Immature natural killer cell (primary cell): ENCODE results near the gene RHOXF2. TPM values are rescaled to one million over a fixed set of nuclear protein-coding genes. Genes with fewer than 3 reads are reported as not detected.
"Not testable (repeated sequence)": the region's sequence is repeated elsewhere in the genome, so short reads cannot be mapped to it uniquely, and the experiment has no call there.

Source experiments
- DNase-seq, 3 donors: peaks; one replicate each; pipeline ENCODE4 v3.0.0; 2022; ENCODE audit warnings: mixed read lengths in 1 of 3
- H3K27ac Mint-ChIP-seq, 6 donors: one replicate each; pipeline ENCODE4 v1.8.0; 2020; ENCODE audit warnings: mixed read lengths in 6 of 6, mild to moderate bottlenecking in 5 of 6, inconsistent platforms in 4 of 6, moderate library complexity in 3 of 6
- H3K27me3 Mint-ChIP-seq, 3 donors: one replicate each; pipeline ENCODE4 v1.8.0; 2020 to 2021; ENCODE audit warnings: low read depth in 3 of 3, mild to moderate bottlenecking in 3 of 3, mixed read lengths in 3 of 3, moderate library complexity in 3 of 3, inconsistent platforms in 1 of 3
- H3K36me3 Mint-ChIP-seq, 3 donors: one replicate each; pipeline ENCODE4 v1.8.0; 2020; ENCODE audit warnings: mixed read lengths in 3 of 3, inconsistent platforms in 2 of 3, mild to moderate bottlenecking in 2 of 3
- H3K4me1 Mint-ChIP-seq, 2 donors: one replicate each; pipeline ENCODE4 v1.8.0; 2020; ENCODE audit warnings: inconsistent platforms in 2 of 2, mild to moderate bottlenecking in 2 of 2, mixed read lengths in 2 of 2, moderate library complexity in 1 of 2
- H3K4me3 Mint-ChIP-seq, 5 donors: one replicate each; pipeline ENCODE4 v1.8.0; 2020; ENCODE audit warnings: mild to moderate bottlenecking in 5 of 5, mixed read lengths in 5 of 5, inconsistent platforms in 3 of 5, moderate library complexity in 3 of 5
- H3K9me3 Mint-ChIP-seq, 6 donors: one replicate each; pipeline ENCODE4 v1.8.0; 2020; ENCODE audit warnings: mild to moderate bottlenecking in 6 of 6, mixed read lengths in 6 of 6, inconsistent platforms in 4 of 6, moderate library complexity in 3 of 6
- polyA plus RNA-seq, 3 donors: library from polyadenylated mRNA; unstranded; fragments of 300-500 nt; fragmentation: Illumina TruSeq; gene quantifications; one replicate each; pipeline ENCODE4 v1.2.3, GENCODE V29; 2021

The RHOXF2 gene
- polyA plus RNA-seq, 3 donors from 2014 or later = 0.12 TPM; not detected in 2

DNA sequence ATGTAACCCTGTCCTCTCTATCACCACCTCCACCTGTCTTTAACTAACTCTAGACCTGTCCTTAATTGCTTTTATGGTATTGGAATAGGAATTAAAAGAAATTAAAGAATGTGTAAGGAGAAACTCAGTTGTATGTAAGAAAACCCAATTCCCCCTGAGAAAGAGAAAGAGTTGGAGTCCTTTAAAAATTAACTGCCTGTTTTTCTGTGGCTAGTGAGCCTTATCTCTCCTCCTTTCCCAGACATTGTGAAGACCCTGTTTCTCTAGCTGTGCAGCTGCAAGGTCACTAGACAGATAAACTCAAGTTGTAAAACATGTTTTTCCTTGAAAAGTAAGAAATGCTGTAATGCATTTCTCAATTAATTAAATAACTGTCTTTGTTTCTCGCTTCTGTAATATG is 12.1 kb upstream of the RHOXF2 start:
- H3K9me3 Mint-ChIP-seq, DNase-seq, H3K27me3 Mint-ChIP-seq, H3K36me3 Mint-ChIP-seq: not testable (repeated sequence)
- Mint-ChIP-seq H3K4me3 (peak overlapping the region in 2 of 5 donors; percentile 55 to 70), H3K4me1 (peaks cover 35 to 41% of the 10 kb centered on the region in 2 donors), H3K27ac (peak overlapping the region in 4 of 6 donors; percentile 1 to 76 (median 42))

DNA sequence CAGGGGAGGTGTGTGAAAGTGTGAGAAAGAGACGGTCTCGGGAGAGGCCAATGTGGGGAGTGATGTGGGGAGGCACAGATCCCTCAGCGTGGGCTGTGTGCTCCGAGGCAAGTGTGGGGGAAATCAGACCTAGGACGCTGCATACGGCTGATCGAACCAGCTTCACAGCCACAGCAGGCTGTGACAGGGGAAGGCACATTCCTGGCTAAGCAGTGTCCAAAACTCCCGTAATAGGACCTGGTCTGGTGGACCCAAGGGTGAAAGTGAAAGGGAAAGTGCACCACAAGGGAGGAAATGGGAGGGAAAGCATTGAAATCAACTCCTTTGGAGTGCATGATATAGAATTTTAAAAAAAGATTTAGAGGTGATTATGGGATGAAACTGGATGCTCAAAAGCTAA is 10.9 kb upstream of the RHOXF2 start:
- Mint-ChIP-seq H3K27me3 (peaks cover 0 to 5% (median 2%) of the 10 kb centered on the region in 3 donors), H3K4me3 (peak overlapping the region in 4 of 5 donors; percentile 3 to 28 (median 12)), H3K9me3 (no peaks in the 10 kb centered on the region), H3K36me3 (no peaks in the 10 kb centered on the region), H3K4me1 (peaks cover 35 to 41% of the 10 kb centered on the region in 2 donors), H3K27ac (peak overlapping the region in 1 of 6 donors; percentile 70)
- DNase-seq = no peak

DNA sequence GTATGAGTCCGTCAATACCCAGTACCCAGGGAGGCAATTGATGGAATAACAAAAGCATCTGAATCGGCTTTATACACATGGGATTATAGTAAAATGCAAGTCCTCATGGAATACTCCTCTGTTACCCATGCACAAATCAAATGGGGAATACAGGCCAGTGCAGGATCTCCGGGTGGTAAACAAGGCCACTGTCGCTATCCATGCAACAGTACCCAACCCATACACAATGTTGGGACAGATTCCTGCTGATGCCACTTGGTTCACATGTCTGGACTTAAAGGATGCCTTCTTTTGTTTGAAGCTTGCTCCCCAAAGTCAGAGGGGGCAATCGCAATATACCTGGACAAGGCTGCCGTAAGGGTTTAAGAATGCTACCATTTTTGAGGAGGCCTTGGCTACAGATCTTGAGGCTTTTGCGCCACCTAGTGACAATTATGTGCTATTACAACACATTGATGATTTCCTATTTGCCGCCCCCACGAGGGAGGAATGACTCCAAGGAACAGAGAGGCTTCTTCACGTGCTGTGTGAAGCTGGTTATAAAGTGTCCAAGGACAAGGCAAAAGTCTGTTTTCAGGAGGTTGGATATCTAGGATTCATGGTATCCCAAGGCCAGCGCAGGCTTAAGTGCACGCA is 8.2 kb upstream of the RHOXF2 start:
- DNase-seq, H3K4me3 Mint-ChIP-seq, H3K36me3 Mint-ChIP-seq, H3K27me3 Mint-ChIP-seq, H3K27ac Mint-ChIP-seq, H3K9me3 Mint-ChIP-seq: not testable (repeated sequence)
- H3K4me1 Mint-ChIP-seq = peaks cover 23 to 26% of the 10 kb centered on the region in 2 donors

DNA sequence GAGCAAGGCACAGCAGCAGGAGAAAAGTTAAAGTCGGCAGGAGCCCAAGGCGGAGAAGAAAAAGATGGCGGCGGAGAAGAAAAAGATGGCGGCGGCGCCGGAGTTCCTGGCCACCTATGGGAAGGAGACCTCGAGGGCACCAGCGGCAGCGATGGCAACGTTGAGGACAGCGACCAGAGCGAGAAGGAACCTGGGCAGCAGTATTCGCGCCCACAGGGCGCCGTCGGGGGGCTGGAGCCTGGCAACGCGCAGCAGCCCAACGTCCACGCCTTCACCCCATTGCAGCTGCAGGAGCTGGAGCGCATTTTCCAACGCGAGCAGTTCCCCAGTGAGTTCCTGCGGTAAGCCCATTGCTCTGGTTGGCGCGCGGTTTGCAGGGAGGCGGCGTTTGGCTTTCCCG is 673 bp downstream of the RHOXF2 start:
- not testable (repeated sequence) for H3K4me3 Mint-ChIP-seq, H3K27me3 Mint-ChIP-seq, H3K36me3 Mint-ChIP-seq, H3K4me1 Mint-ChIP-seq, H3K27ac Mint-ChIP-seq, DNase-seq, H3K9me3 Mint-ChIP-seq

DNA sequence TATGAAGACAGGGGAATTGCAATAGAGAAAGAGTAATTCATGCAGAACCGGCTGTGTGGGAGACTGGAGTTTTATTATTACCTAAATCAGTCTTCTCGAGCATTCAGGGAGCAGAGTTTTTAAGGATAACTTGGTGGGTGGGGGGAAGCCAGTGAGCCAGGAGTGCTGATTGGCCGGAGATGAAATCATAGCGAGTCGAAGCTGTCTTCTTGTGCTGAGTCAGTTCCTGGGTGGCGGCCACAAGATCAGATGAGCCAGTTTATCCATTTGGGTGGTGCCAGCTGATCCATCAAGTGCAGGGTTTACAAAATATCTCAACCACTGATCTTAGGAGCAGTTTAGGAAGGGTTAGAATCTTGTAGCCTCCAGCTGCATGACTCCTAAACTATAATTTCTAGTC is 34.8 kb downstream of the RHOXF2 start:
- not testable (repeated sequence) for H3K9me3 Mint-ChIP-seq, H3K4me3 Mint-ChIP-seq, DNase-seq, H3K36me3 Mint-ChIP-seq, H3K27me3 Mint-ChIP-seq, H3K4me1 Mint-ChIP-seq, H3K27ac Mint-ChIP-seq

DNA sequence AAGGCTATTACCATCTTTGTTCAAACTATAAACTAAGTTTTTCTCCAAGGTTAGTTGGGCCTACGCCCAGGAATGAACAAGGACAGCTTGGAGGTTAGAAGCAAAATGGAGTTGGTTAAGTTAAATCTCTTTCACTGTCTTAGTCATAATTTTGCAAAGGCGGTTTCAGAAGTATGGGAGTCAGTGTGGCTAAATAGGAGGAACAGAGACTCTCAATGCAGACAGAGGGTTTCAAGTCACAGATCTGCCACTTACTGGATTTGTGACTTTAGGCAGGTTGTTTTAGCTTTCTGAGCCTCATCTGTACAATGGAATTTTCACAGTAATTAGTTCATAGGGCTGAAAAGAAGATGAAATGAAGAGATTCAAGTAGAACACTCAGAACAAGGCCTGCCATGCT is 35.3 kb downstream of the RHOXF2 start:
- not testable (repeated sequence) for DNase-seq, H3K27ac Mint-ChIP-seq, H3K27me3 Mint-ChIP-seq, H3K4me1 Mint-ChIP-seq, H3K9me3 Mint-ChIP-seq, H3K36me3 Mint-ChIP-seq, H3K4me3 Mint-ChIP-seq

DNA sequence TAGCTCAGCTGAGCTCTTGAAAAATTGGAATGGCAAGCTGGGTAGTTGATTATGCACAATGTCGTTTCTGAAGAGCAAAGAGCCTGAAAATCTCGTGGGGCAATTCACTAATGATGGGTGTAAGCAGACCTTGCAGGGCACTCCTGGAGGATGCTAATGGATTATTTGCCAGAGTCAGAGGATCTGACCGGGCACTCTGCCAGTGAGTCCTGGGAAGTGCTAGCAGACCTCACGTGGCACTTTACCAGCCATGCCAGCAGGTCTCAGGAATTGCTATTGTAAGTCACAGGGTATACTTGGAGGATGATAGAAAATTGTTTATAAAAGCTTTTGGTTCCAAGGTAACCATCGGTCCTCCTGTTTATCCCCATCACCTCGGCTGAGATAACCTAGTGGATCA is 37.4 kb downstream of the RHOXF2 start:
- H3K4me1 Mint-ChIP-seq = not testable (repeated sequence)

DNA sequence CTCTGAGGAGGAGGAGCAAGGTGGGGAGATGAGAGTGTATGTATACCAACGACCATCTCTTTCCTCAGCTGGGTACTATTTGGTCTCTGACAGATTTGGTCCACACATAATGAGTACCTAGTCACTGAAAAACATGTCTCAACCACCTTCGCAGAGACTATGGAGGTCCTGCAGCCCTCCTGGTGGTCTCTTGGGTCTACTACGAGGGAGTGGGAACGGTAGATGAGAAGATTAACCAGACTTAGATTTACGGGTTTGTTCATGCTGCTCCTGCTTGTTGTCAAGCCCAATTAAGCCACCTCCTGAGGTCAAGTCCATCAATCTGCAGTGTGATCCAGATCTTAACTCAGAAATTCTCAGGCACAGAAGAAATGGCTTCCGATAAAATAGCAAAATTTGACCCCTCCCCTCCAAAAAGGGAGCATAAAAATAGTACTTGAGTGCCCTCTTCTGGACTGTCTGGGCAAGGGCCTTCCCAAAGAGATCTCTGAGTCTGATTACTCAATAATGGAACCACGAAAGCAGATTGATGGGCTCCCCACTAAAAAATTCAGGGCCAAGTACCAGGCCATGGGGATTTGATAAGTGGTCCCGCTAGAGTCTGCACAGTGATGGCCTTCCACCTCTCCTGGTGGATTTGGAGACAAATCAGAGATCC is 38.3 kb downstream of the RHOXF2 start:
- H3K36me3 Mint-ChIP-seq, H3K4me3 Mint-ChIP-seq, DNase-seq, H3K4me1 Mint-ChIP-seq, H3K27me3 Mint-ChIP-seq, H3K9me3 Mint-ChIP-seq, H3K27ac Mint-ChIP-seq: not testable (repeated sequence)

More for the DNA sequence above, 37.4 kb downstream of the RHOXF2 start:
- not testable (repeated sequence) for H3K4me3 Mint-ChIP-seq, H3K9me3 Mint-ChIP-seq, DNase-seq, H3K27ac Mint-ChIP-seq, H3K36me3 Mint-ChIP-seq, H3K27me3 Mint-ChIP-seq

DNA sequence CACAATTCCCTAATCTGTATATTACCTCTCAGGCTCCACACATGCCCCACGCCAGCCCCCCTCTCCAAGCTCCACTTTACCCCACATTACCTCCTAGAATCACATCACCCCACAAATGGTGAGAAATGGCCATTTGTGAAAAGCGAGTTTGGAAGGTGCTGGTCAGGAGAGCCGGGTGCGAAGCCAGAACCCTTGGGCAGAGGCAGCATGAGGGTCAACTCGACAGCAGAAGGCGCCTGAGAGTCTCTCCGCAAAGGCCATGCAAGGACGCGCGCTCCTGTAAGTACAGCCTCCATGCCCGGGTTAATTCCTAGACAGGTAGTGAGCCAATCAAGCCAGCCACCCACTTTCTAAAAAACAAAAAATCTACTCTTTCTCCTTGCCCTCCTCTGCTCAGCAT is 42.4 kb downstream of the RHOXF2 start:
- H3K4me3 Mint-ChIP-seq = no peak overlapping the region
- peaks cover 0 to 8% (median 0%) of the 10 kb centered on the region in 3 donors for H3K27me3 Mint-ChIP-seq
- H3K4me1 Mint-ChIP-seq = peaks cover 6 to 9% of the 10 kb centered on the region in 2 donors
- no peak overlapping the region for H3K27ac Mint-ChIP-seq
- no peaks in the 10 kb centered on the region for H3K36me3 Mint-ChIP-seq
- DNase-seq = no peak
- no peaks in the 10 kb centered on the region for H3K9me3 Mint-ChIP-seq

DNA sequence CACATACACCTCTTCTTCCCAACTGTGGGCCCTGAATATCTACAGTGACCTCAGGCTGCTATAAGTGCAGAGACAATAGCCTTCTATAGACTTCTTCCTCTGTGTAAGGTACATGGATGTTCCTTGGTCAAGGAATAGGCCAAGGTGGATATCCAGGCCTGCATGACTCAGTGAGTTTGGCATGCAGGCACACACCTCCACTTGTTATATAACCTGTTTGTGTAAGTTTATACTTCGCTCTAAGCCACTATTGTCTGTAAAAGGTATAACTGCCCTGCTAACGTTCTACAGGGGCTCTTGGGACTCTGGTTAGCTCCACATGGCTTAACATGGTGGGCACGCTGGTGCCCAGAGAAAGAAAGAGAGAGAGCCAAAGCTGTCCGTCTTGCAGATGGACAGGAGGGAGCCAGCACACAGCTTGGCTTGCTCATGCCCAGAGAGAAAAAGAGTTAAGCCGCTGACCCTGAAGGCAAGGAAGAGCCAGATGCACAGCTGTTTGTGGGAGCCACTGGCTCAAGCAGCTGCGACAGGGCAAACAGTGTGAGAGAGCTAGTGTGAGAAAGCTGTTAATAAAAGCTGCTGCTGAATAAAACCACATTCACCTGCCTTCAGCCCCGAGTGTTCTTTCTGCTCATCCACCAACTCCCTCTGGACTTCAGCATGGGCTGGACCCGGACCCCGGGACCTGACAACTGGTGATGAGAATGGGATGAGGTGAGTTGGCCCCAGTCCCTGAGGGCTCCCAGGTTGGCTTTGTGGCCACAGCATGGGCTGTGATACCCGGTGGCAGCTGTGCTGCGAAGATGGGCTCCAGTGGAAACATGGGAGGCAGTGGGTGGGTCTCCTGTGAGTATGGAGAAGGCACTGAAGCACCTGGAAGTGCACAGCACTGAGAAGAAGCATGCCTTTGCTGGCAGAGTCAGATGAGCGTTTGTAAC is 47.7 kb downstream of the RHOXF2 start:
- no peaks in the 10 kb centered on the region for H3K4me1 Mint-ChIP-seq

DNA sequence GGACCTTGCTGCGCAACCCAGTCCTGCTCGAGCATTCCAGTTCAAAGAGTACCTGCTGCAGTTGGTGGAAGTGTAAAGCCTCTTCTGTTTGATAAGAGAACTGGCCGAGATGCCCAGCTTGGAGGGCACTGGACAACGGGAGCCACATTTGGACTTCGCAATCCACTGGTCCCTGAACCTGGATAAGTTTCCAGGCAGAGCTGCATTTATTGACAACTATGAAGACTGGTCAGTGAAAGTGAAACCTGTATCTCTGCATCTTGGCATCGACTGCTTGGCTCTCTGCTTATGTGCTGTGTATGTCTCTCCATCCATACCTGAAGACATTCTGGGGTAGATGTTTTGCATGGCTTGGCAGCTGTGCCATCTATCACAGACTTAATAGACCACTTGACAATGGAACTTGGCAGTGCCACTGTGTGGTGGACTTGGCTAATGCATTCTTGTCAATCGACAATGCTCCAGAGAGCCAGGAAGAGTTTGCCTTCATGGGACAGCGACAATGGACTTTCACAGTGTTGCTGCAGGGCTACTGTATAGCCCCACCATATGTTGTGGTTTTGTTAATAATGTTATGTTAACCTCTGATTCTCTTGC is 48.7 kb downstream of the RHOXF2 start:
- Mint-ChIP-seq H3K4me3 (no peak overlapping the region), H3K27me3 (peaks cover 0 to 11% (median 0%) of the 10 kb centered on the region in 3 donors), H3K4me1 (no peaks in the 10 kb centered on the region), H3K27ac (no peak overlapping the region), H3K36me3 (no peaks in the 10 kb centered on the region), H3K9me3 (no peaks in the 10 kb centered on the region)
- DNase-seq = no peak

More for the DNA sequence above, 47.7 kb downstream of the RHOXF2 start:
- Mint-ChIP-seq H3K36me3 (no peaks in the 10 kb centered on the region), H3K27ac (no peak overlapping the region), H3K9me3 (no peaks in the 10 kb centered on the region), H3K4me3 (no peak overlapping the region), H3K27me3 (peaks cover 0 to 12% (median 0%) of the 10 kb centered on the region in 3 donors)
- DNase-seq = no peak

DNA sequence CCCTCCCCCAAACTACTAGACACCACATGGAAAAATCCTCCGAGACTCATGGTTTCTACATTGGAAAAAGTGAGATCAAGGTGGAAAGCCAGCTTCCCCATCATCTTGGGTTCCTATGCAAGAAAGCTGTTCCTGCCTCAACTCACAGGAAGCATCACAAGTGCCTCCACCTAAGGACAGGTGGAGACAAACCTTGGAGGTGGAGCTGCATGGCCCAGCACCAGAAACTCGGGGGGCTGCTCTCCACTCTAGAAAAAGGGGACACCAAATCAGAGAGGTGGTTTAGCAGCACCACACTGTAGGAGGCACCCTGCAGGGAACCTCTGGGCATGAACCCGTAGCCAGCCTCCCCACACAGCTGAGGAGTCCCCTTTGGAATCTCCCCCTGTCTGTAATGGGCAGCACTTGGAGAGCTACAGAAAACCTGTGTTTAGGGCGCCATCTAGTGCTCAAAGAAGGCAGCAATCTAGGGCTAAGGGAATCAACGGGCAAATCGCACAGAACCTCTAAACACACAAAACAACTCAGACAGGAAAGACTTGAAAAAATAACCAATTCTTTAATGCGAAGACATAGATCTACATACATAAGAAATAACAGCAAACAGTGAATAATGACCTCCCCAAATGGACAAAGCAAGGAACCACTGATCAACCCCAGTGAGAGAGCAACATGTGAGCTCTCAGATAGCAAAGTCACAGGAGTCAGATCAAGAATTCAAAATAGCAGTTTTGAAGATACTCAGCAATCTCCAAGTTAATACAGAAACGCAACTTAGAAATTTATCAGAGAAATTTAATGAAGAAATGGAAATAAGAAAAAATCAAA is 55.2 kb downstream of the RHOXF2 start:
- Mint-ChIP-seq H3K27me3 (peaks cover 0 to 14% (median 3%) of the 10 kb centered on the region in 3 donors), H3K27ac (no peak overlapping the region), H3K4me3 (no peak overlapping the region), H3K4me1 (peaks cover 0 to 2% of the 10 kb centered on the region in 2 donors), H3K9me3 (no peaks in the 10 kb centered on the region), H3K36me3 (no peaks in the 10 kb centered on the region)
- peak; percentile 32 to 50 (median 47) for DNase-seq
